Hepatic stellate cell (primary cell): ENCODE data around the gene CD37.
A peak's percentile ranks its signal among the peaks of the same experiment; 100 is the strongest.
"Not testable (repeated sequence)": the region's sequence is repeated elsewhere in the genome, so short reads cannot be mapped to it uniquely, and the experiment has no call there.

Experiments
- DNase-seq: peaks from one replicate; pipeline ENCODE4 v3.0.0; 2011; ENCODE audit warnings: low spot score

CD37 gene, protein sequence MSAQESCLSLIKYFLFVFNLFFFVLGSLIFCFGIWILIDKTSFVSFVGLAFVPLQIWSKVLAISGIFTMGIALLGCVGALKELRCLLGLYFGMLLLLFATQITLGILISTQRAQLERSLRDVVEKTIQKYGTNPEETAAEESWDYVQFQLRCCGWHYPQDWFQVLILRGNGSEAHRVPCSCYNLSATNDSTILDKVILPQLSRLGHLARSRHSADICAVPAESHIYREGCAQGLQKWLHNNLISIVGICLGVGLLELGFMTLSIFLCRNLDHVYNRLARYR

GRCh38 chr19:49335071-49335783, at the start of gene CD37:
Gene CD37, plus strand, starts transcription at chr19:49335406. Its CDS starts 135 bp downstream, at chr19:49335541.
- no peak for DNase-seq

- DNase-seq = no peak
Observed at GRCh38 chr19:49287141-49287770, 48.0 kb upstream of the CD37 start.

DNA sequence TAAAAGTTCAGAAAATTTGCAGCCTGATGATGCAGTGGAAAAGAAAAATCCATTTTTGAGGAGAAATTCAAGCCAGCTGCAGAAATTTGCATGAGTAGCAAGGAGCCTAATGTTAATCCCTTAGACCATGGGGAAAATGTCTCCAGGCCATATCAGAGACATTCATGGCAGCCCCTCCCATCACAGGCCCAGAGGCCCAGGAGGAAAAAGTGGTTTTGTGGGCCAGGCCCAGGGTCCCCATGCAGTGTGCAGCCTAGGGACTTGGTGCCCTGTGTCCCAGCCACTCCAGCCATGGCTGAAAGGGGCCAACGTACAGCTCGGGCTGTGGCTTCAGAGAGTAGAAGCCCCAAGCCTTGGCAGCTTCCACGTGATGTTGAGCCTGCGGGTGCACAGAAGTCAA, 47.0 kb upstream of the CD37 start:
- not testable (repeated sequence) for DNase-seq

DNA sequence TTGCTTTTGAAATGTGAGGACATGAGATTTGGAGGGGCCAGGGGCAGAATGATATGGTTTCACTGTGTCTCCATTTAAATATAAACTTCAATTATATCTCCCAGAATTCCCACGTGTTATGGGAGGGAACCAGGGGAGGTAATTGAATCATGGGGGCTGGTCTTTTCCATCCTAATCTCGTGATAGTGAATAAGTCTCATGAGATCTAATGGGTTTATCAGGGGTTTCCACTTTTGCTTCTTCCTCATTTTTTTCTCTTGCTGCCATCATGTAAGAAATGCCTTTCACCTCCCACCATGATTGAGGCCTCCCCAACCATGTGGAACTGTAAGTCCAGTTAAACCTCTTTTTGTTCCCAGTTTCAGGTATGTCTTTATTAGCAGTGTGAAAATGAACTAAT, 45.9 kb upstream of the CD37 start:
- DNase-seq = not testable (repeated sequence)

DNA sequence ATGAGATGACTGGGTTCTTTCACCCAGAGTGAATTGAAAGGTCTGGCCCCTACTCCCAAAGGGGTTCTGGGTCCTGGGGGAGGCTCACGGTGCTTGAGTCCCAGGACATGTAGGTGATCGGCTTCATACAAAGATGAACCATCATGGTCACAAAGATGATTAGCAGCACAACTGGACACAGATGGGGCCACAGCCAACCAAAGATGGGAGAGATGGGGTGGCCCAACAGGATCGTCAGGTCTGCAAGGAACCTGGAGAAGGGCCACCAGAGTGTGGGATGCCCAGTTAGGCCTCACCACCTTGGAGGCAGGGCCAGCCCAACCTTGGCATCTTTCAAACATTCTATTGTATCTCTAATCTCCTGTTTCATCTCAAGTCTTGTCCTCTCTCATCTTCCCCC, 44.7 kb upstream of the CD37 start:
- DNase-seq = no peak

DNA sequence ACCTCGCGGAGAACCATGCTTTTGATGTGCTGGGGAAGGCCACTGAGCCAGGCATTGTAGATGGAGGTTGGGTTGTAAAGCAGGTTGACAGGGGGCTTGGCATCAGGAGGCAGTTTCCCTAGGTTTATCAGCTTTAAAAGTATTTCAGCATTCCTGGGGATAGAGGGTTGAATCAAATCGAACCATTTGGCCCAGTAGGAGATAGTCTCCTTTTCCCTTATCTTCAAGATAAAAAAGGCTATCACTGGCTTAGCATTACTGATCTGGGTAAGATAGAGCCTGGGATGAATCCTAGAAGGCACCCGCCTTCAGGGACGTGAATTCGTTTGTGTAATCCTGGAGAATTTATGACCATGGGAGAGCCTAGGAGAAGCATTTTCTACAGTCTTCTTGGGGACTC, 40.8 kb upstream of the CD37 start:
- no peak for DNase-seq

GRCh38 chr19:49295208-49295880, 39.9 kb upstream of the CD37 start:
- DNase-seq = no peak

DNA sequence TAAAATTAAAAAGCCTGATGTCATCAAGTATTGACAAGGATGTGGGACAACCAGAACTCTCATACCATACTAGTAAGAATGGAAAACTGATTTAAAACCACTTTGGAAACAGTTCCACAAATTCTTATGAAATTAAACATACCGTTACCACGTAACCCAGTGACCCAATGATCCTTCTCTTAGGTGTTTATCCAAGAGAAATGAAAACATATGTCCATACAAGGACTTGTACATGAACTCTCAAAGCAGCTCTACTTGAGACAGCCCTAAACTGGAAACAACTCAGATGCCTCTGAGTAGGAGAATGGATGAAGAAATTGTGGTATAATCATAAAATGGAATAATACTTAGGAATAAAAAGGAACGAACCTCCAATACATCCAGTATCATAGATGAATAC, 37.8 kb upstream of the CD37 start:
- no peak for DNase-seq

- DNase-seq = not testable (repeated sequence)
Observed at GRCh38 chr19:49298653-49299052, 36.6 kb upstream of the CD37 start.

- DNase-seq = peak; percentile 71
Observed at GRCh38 chr19:49301165-49301865, 33.9 kb upstream of the CD37 start.

- no peak for DNase-seq
Observed at GRCh38 chr19:49301866-49302252, 33.3 kb upstream of the CD37 start.

DNA sequence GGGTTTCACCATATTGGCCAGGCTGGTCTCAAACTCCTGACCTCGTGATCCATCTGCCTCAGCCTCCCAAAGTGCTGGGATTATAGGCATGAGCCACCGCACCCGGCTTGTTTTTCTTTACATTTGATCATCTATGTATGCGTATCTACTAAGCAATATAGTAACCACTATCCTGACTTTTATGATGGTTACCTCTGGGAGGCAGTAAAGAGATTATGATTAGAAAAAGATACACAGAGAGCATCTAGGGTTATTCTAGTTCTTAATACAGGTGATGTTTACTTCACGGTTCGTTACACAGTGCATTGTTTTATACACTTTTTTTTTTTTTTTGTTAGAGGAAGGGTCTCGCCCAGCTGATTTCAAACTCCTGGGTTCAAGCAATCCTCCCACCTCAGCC, 28.5 kb upstream of the CD37 start:
- DNase-seq = not testable (repeated sequence)

DNA sequence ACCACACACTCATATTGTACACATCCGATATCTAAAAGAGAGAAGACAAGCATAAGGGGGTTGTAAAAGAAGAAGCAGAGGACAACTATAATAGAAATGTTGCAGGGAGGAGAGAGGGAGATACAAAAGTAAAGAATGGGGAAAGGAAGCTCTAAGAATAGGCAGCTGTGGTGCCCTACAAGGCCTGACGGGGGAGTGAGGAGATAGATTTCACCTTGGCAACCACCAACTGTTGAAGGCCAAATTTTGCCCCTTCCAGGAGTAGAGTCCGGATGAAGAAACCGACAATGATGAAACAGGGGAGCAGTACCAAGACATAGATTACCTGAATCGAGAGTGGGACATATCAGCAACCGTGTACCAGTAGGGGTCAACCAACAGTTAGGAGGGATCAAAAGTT, 26.1 kb upstream of the CD37 start:
- DNase-seq = no peak

DNA sequence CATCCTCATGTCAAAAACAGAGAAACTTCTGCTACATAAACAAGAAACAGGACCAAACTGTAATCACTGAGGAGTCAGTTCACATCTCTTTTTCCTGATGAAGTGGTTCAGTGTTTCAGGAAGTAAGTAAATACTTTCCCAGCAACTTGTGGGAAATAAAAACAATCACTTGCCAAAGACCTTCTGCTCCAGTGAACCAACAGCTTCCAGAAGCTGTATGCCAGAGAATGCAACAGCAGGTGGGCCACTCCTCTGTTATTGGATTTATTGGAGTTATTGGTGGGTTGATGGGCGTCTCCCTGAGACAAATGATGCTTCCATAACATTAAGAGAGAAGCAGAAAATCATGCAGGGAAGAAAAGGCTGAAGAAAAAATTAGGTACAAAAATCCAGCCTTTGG, 20.1 kb upstream of the CD37 start:
- DNase-seq = no peak

GRCh38 chr19:49316284-49316683, 18.9 kb upstream of the CD37 start:
- no peak for DNase-seq

DNA sequence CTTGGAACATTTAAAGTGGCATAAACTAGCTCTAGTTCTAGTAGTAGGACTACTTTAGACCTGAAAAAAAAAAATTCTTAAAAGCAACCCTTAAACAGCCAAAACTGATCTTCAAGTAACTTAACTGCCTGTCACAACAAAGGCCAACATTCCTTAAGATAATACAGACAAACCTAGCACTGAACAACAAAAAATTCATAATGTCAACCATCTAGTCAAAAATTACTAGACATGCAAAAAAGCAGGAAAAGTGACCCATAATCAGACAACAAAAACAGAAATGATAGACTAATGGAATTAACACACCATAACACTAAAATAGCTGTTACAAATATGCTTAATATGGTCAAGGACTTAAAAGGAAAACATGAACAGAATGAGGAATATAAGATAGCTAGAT, 16.9 kb upstream of the CD37 start:
- DNase-seq = no peak

DNA sequence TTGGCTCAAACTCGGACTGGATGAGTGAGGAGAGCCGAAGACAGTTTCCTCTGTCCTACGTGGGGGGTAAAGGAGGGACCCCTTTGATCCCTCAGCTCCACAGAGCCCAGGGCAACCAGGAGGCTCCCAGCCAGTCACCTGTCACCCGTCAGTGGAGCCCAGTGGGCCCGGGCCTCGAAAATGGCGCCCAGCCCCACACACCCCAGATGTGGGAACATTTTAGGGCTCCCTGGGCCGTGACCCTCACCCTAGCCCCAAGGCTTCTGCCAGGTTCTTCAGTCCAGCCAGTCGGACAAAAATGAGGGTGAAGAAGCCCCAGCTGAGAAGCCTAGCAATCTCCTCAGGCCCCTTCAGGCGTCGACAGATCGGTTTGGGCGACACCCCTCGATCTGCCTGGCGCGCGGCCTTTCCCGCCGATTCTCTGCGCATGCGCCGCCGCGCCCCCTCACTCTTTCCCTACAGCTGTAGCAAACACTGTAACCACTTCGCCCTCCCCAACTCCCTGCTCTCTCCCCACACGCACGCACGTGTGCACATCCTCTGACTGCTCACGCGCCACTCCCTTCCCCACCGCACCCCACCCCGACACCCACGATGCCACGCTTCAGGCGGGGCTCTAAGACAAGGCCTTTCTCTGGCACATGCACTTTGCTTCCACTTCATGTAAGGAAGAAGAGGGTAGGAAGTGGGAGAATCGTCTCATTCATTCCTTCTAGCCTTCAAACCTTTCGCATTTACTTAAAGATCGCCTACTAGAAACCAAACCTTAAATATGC, 10.2 kb upstream of the CD37 start, which contains the start of gene SLC6A16:
TSS of gene SLC6A16 (minus strand) at position 391 of the 776 bp plus-strand sequence. CDS start 13,844 bp downstream, outside the sequence.
- DNase-seq = no peak

- DNase-seq = not testable (repeated sequence)
Observed at GRCh38 chr19:49325756-49326155, 9.4 kb upstream of the CD37 start.

- no peak for DNase-seq
Observed at GRCh38 chr19:49326165-49326704, 9.0 kb upstream of the CD37 start.

- peak; percentile 42 for DNase-seq
Observed at GRCh38 chr19:49327878-49328544, 7.2 kb upstream of the CD37 start.
